Hepatocyte (in vitro differentiated cells): ENCODE data around the gene S1PR5.

Experiments used
- EZH2 ChIP-seq: fragments of 200-600 bp; sonication (generic); IDR thresholded peaks from 2 replicates; pipeline ENCODE4 v1.6.1; 2016; ENCODE audit warnings: antibody characterized with exemption, mild to moderate bottlenecking, borderline replicate concordance
- TF ChIP-seq, protein P1 (sequence below): fragments of 200-600 bp; sonication (generic); IDR thresholded peaks from 2 replicates; pipeline ENCODE4 v1.5.1; 2016; ENCODE audit warnings: antibody characterized with exemption, mild to moderate bottlenecking; ENCODE audit not compliant: poor library complexity

DNA sequence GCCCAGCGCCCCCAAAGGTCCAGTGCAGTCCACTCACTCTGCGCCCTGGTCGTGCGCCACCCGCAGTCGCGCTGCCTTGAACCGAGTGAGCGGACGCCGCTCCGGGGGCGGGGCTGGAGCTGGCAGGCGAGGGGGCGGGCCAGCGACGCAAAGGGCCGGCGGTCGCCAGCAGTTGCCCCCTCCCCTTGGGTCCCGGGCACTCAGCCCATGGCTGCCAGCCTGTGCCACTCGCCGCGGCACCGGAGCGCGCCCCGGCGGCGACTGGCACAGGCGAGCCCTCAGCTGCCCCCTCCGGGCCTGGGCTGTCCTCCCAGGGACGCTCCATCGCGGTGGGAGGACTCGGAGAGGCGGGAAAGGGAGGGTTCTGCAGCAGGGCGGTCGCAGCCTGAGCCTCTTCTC is at the start of gene S1PR5:
- TF ChIP-seq, protein P1, sequence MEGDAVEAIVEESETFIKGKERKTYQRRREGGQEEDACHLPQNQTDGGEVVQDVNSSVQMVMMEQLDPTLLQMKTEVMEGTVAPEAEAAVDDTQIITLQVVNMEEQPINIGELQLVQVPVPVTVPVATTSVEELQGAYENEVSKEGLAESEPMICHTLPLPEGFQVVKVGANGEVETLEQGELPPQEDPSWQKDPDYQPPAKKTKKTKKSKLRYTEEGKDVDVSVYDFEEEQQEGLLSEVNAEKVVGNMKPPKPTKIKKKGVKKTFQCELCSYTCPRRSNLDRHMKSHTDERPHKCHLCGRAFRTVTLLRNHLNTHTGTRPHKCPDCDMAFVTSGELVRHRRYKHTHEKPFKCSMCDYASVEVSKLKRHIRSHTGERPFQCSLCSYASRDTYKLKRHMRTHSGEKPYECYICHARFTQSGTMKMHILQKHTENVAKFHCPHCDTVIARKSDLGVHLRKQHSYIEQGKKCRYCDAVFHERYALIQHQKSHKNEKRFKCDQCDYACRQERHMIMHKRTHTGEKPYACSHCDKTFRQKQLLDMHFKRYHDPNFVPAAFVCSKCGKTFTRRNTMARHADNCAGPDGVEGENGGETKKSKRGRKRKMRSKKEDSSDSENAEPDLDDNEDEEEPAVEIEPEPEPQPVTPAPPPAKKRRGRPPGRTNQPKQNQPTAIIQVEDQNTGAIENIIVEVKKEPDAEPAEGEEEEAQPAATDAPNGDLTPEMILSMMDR = no peak
- TF ChIP-seq EZH2 = no peak
